AG10803 (cell line): ENCODE data around the gene SOST.

ENCODE experiments used
- DNase-seq: peaks from one replicate; pipeline ENCODE4 v3.0.0; 2010; ENCODE audit warnings: low read depth
- H3K4me3 ChIP-seq: 2 replicates; pipeline ENCODE4 v1.5.1; 2011; ENCODE audit warnings: mild to moderate bottlenecking, low read length, control low read depth
- CTCF ChIP-seq: conservative IDR thresholded peaks from 2 replicates; pipeline ENCODE4 v1.5.1; 2011; ENCODE audit warnings: mild to moderate bottlenecking, low read length, control low read depth, inconsistent platforms

SOST gene

GRCh38 chr17:43723697-43724359, 34.8 kb downstream of the SOST start:
- peak; percentile 88 for DNase-seq
- H3K4me3 ChIP-seq, result no peak overlapping the region
- no peak for TF ChIP-seq CTCF

GRCh38 chr17:43722870-43723665, 35.5 kb downstream of the SOST start:
- DNase-seq, result no peak
- no peak for TF ChIP-seq CTCF
- H3K4me3 ChIP-seq, result no peak overlapping the region

GRCh38 chr17:43722269-43722619, 36.3 kb downstream of the SOST start:
- TF ChIP-seq CTCF, result no peak
- DNase-seq, result no peak

GRCh38 chr17:43721537-43722268, 36.9 kb downstream of the SOST start:
- peak; percentile 61 for DNase-seq
- no peak for TF ChIP-seq CTCF
- H3K4me3 ChIP-seq, result no peak overlapping the region

More at GRCh38 chr17:43722269-43722619, 36.3 kb downstream of the SOST start:
- H3K4me3 ChIP-seq, result no peak overlapping the region

- peak overlapping the region; percentile 57 for H3K4me3 ChIP-seq
- no peak for TF ChIP-seq CTCF
- peak; percentile 66 for DNase-seq
Observed at GRCh38 chr17:43720311-43721060, 38.1 kb downstream of the SOST start.

- no peak overlapping the region for H3K4me3 ChIP-seq
- TF ChIP-seq CTCF, result no peak
- no peak for DNase-seq
Observed at GRCh38 chr17:43719578-43719977, 39.0 kb downstream of the SOST start.
